SK-N-SH (cell line): ENCODE measurements around the gene SPAM1. TPM values are rescaled to one million over a fixed set of nuclear protein-coding genes. Genes with fewer than 3 reads are reported as not detected.

Experiments used
- CTCF ChIA-PET: fragments of 300-600, 350-600 bp; formaldehyde crosslinking; extraction: SDS; loops from one replicate; lab custom pipeline; 2021; lab: Yijun Ruan, JAX
- POLR2A ChIA-PET: fragments of 350-600 bp; sonication (Branson Sonifier 250); formaldehyde crosslinking; extraction: SDS; loops from one replicate; lab custom pipeline; 2020; ENCODE audit warnings: antibody characterized with exemption, inconsistent platforms; lab: Yijun Ruan, JAX
- DNase-seq: peaks from one replicate; pipeline ENCODE4 v3.0.0; 2012
- H2AFZ ChIP-seq: fragments of 200-600 bp; sonication (generic); 2 replicates; pipeline ENCODE4 v1.8.1; 2016; ENCODE audit warnings: antibody characterized with exemption, mild to moderate bottlenecking, low read depth
- H3F3A ChIP-seq: fragments of 200-600 bp; sonication (generic); replicated peaks from 2 replicates; pipeline ENCODE3; 2016; ENCODE audit warnings: antibody characterized with exemption, mild to moderate bottlenecking; ENCODE audit not compliant: insufficient read depth
- H3K27ac ChIP-seq, 2 experiments: fragments of 200-500 bp in 1 of 2; fragments of 200-600 bp in 1 of 2; sonication (Bioruptor generic) in 1 of 2; sonication (generic), shearing (Covaris generic) in 1 of 2; 2 replicates each; pipeline versions ENCODE4 v1.5.1 to v1.6.1; 2014 to 2016; ENCODE audit warnings: low read depth in 2 of 2, inconsistent platforms in 1 of 2, low read length in 1 of 2, mild to moderate bottlenecking in 1 of 2, mixed read lengths in 1 of 2
- H3K27me3 ChIP-seq: fragments of 200-600 bp; sonication (generic), shearing (Covaris generic); 2 replicates; pipeline ENCODE4 v1.6.1; 2016; ENCODE audit warnings: mixed run types; ENCODE audit not compliant: insufficient read depth
- H3K36me3 ChIP-seq, 2 experiments: fragments of 200-500 bp in 1 of 2; fragments of 200-600 bp in 1 of 2; sonication (Bioruptor generic) in 1 of 2; sonication (generic) in 1 of 2; replicated peaks in 1 of 2; 2 replicates each; pipeline versions ENCODE3 to v1.5.1; 2014 to 2016; ENCODE audit warnings: low read length in 1 of 2, mild to moderate bottlenecking in 1 of 2; ENCODE audit not compliant: insufficient read depth in 2 of 2, control insufficient read depth in 1 of 2
- H3K4me1 ChIP-seq, 2 experiments: fragments of 200-500 bp in 1 of 2; fragments of 200-600 bp in 1 of 2; sonication (Bioruptor generic) in 1 of 2; sonication (generic), shearing (Covaris generic) in 1 of 2; 2 replicates each; pipeline versions ENCODE4 v1.5.1 to v1.6.1; 2014 to 2016; ENCODE audit warnings: low read depth in 1 of 2, low read length in 1 of 2, mixed run types in 1 of 2; ENCODE audit not compliant: insufficient read depth in 2 of 2, control insufficient read depth in 1 of 2
- H3K4me2 ChIP-seq: fragments of 200-600 bp; sonication (generic), shearing (Covaris generic); 2 replicates; pipeline ENCODE4 v1.6.1; 2017; ENCODE audit warnings: mixed run types
- H3K4me3 ChIP-seq, 2 experiments: fragments of 200-500 bp in 1 of 2; fragments of 200-600 bp in 1 of 2; sonication (Bioruptor generic) in 1 of 2; sonication (generic), shearing (Covaris generic) in 1 of 2; 2 replicates each; pipeline versions ENCODE4 v1.5.1 to v1.8.1; 2014 to 2016; ENCODE audit warnings: low read depth in 2 of 2, inconsistent platforms in 1 of 2, low read length in 1 of 2, mild to moderate bottlenecking in 1 of 2, mixed read lengths in 1 of 2, moderate library complexity in 1 of 2
- H3K79me2 ChIP-seq: fragments of 200-600 bp; sonication (generic); 2 replicates; pipeline ENCODE4 v1.8.1; 2017; ENCODE audit warnings: mild to moderate bottlenecking; ENCODE audit not compliant: insufficient read depth
- H3K9ac ChIP-seq: fragments of 200-600 bp; sonication (generic); 2 replicates; pipeline ENCODE4 v1.6.1; 2017; ENCODE audit warnings: mixed run types
- H3K9me2 ChIP-seq: fragments of 200-600 bp; sonication (generic); 2 replicates; pipeline ENCODE4 v1.6.1; 2017; ENCODE audit warnings: mixed run types
- H3K9me3 ChIP-seq: fragments of 200-600 bp; sonication (generic); 2 replicates; pipeline ENCODE4 v1.6.1; 2017; ENCODE audit warnings: mixed run types, mild to moderate bottlenecking, moderate library complexity
- H4K20me1 ChIP-seq: fragments of 200-600 bp; sonication (generic); 2 replicates; pipeline ENCODE4 v1.6.1; 2017; ENCODE audit warnings: mild to moderate bottlenecking, mixed run types; ENCODE audit not compliant: insufficient read depth
- CHD2 ChIP-seq: fragments of 150-350 bp; IDR thresholded peaks from 2 replicates; pipeline ENCODE4 v1.6.1; 2018; ENCODE audit warnings: low read length; ENCODE audit not compliant: partially characterized antibody
- FOXJ3 ChIP-seq: sonication (generic); formaldehyde crosslinking; IDR thresholded peaks from 2 replicates; pipeline ENCODE4 v1.5.1; 2020; ENCODE audit warnings: mild to moderate bottlenecking, missing genetic modification reagents
- JUND ChIP-seq: IDR thresholded peaks from 2 replicates; pipeline ENCODE4 v1.4.0; 2012
- MEF2A ChIP-seq: IDR thresholded peaks from 2 replicates; pipeline ENCODE4 v1.4.0; 2012; ENCODE audit warnings: low read depth, borderline replicate concordance
- NFIC ChIP-seq: IDR thresholded peaks from 2 replicates; pipeline ENCODE4 v1.4.0; 2012; ENCODE audit warnings: borderline replicate concordance
- NRF1 ChIP-seq: IDR thresholded peaks from 2 replicates; pipeline ENCODE4 v1.6.1; 2012; ENCODE audit warnings: low read depth, mild to moderate bottlenecking, low read length
- SMC3 ChIP-seq: IDR thresholded peaks from 2 replicates; pipeline ENCODE4 v1.6.1; 2012; ENCODE audit warnings: low read depth, low read length, improper control_type of control experiment
- TEAD4 ChIP-seq: IDR thresholded peaks from 2 replicates; pipeline ENCODE4 v1.4.0; 2012; ENCODE audit warnings: mild to moderate bottlenecking, borderline replicate concordance; ENCODE audit not compliant: insufficient read depth
- WGBS: methylation state at CpG from one replicate; pipeline ENCODE4 v1.1.6; 2017; ENCODE audit warnings: low lambda C conversion rate; 5-methylcytosine and 5-hydroxymethylcytosine counted together
- polyA plus RNA-seq, 3 experiments: library from polyadenylated mRNA; depleted of rRNA; stranded (reverse); fragments of >200 nt; gene quantifications; 2 replicates each; pipeline ENCODE4 v1.2.3, GENCODE V29; 2012
- TF ChIP-seq, protein P1 (sequence below): fragments of 150-350 bp; IDR thresholded peaks from 2 replicates; pipeline ENCODE4 v1.6.1; 2017; ENCODE audit warnings: antibody characterized with exemption, low read length, low read depth, borderline replicate concordance
- TF ChIP-seq, protein P2 (sequence below): IDR thresholded peaks from 2 replicates; pipeline ENCODE4 v1.4.0; 2012; ENCODE audit warnings: low read depth, borderline replicate concordance
- TF ChIP-seq, protein P3 (sequence below): IDR thresholded peaks from 2 replicates; pipeline ENCODE4 v1.6.1; 2012; ENCODE audit warnings: mild to moderate bottlenecking, low read depth, low read length, moderate library complexity

The SPAM1 gene
- polyA plus RNA-seq, 1 of the 3 experiments (the other 2 are of a cell fraction), result not detected

DNA sequence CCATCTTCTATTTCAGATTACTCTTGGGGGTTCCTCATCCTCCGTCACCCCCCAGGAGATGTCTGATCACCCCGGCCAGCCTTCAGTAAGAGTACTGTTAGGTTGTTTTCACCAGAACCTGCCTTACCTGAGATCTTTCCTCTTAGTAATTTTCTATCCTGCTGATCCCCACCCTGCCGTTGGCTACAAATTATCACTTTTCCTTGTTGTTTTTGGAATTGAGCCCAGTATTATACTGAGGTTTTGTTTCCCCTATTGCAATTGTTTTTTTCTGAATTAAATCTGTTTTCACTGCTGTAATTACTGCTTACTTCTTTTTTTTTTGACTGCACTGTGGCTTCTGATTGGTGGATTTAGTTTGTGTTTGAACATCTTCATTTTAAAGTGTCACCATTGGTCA lies 14.7 kb downstream of the SPAM1 start:
- Histone ChIP-seq H3F3A (no peaks in the 10 kb centered on the region), H3K27me3 (no peaks in the 10 kb centered on the region), H3K4me3 (no peak overlapping the region), H3K79me2 (no peaks in the 10 kb centered on the region), H3K27ac (no peak overlapping the region), H4K20me1 (no peaks in the 10 kb centered on the region), H3K9ac (no peak overlapping the region), H2AFZ (no peak overlapping the region), H3K9me2 (no peaks in the 10 kb centered on the region; the same call in 1 of the 2 replicates), H3K36me3 (no peaks in the 10 kb centered on the region), H3K4me1 (no peaks in the 10 kb centered on the region; a peak in 2 of 4 replicates), H3K9me3 (no peaks in the 10 kb centered on the region), H3K4me2 (no peak overlapping the region)
- POLR2A ChIA-PET, result no interaction called here
- TF ChIP-seq, protein P1, sequence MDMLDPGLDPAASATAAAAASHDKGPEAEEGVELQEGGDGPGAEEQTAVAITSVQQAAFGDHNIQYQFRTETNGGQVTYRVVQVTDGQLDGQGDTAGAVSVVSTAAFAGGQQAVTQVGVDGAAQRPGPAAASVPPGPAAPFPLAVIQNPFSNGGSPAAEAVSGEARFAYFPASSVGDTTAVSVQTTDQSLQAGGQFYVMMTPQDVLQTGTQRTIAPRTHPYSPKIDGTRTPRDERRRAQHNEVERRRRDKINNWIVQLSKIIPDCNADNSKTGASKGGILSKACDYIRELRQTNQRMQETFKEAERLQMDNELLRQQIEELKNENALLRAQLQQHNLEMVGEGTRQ, result no peak
- TF ChIP-seq FOXJ3, result no peak
- TF ChIP-seq, protein P2, sequence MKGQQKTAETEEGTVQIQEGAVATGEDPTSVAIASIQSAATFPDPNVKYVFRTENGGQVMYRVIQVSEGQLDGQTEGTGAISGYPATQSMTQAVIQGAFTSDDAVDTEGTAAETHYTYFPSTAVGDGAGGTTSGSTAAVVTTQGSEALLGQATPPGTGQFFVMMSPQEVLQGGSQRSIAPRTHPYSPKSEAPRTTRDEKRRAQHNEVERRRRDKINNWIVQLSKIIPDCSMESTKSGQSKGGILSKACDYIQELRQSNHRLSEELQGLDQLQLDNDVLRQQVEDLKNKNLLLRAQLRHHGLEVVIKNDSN, result no peak
- no peak for TF ChIP-seq TEAD4
- TF ChIP-seq, protein P3, sequence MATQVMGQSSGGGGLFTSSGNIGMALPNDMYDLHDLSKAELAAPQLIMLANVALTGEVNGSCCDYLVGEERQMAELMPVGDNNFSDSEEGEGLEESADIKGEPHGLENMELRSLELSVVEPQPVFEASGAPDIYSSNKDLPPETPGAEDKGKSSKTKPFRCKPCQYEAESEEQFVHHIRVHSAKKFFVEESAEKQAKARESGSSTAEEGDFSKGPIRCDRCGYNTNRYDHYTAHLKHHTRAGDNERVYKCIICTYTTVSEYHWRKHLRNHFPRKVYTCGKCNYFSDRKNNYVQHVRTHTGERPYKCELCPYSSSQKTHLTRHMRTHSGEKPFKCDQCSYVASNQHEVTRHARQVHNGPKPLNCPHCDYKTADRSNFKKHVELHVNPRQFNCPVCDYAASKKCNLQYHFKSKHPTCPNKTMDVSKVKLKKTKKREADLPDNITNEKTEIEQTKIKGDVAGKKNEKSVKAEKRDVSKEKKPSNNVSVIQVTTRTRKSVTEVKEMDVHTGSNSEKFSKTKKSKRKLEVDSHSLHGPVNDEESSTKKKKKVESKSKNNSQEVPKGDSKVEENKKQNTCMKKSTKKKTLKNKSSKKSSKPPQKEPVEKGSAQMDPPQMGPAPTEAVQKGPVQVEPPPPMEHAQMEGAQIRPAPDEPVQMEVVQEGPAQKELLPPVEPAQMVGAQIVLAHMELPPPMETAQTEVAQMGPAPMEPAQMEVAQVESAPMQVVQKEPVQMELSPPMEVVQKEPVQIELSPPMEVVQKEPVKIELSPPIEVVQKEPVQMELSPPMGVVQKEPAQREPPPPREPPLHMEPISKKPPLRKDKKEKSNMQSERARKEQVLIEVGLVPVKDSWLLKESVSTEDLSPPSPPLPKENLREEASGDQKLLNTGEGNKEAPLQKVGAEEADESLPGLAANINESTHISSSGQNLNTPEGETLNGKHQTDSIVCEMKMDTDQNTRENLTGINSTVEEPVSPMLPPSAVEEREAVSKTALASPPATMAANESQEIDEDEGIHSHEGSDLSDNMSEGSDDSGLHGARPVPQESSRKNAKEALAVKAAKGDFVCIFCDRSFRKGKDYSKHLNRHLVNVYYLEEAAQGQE, result no peak
- no peak for TF ChIP-seq MEF2A
- TF ChIP-seq NRF1, result no peak
- CTCF ChIA-PET, result interaction anchor here (1.1 kb wide), 1 partner anchor 11 kb away, joined by 3 read pairs; no protein-coding TSS in a partner anchor
- DNase-seq, result no peak
- WGBS, result 27% methylated on average over 3 of the region's 3 CpGs

DNA sequence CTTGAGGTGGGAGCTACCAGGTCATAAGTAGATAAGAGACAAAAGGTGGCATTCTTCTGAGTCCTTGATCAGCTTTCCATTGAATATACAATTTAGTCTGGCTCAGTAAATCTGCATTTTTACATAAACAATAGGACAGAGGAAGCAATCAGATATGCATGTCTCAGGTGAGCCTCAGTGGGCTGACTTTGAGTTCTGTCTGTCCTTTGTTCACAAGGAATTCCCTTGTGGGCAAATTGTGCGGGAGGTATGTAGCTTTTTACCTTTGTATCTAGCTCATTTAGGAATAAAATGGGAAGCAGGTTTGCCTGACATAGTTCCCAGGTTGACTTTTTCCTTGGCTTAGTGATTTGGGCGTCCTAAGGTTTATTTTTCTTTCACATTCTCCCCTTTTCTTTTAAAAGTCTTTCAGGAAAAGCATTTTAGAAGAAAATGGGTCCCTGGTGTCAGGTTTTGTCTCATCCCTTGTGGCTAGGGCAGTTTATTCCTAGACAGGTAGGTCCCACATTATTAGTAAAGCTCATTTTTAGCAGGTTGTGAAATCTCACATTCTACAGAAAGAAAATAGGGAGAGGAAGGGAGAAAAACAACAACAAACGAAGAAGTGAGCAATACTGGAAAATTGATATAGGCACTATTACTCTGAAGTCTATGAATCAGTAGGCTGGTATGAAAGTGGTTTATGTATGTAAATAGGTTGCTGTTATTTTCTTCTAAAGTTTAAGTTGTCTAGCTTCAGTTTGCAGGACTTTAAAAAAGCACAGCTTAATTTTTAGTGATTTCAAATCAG lies 16.5 kb downstream of the SPAM1 start:
- WGBS, result 21% methylated on average over 3 of the region's 3 CpGs
- no peak overlapping the region for H3K9ac ChIP-seq
- H3K27me3 ChIP-seq, result no peaks in the 10 kb centered on the region
- H3F3A ChIP-seq, result no peaks in the 10 kb centered on the region
- H3K9me3 ChIP-seq, result no peaks in the 10 kb centered on the region
- no peak overlapping the region for H2AFZ ChIP-seq
- CTCF ChIA-PET, result interaction anchor here (0.6 to 1.3 kb wide), 3 partner anchors 10 to 73 kb away, joined by 3 read pairs; no protein-coding TSS in a partner anchor
- H3K9me2 ChIP-seq, result no peaks in the 10 kb centered on the region; the same call in 1 of the 2 replicates
- no peak for TF ChIP-seq NFIC
- TF ChIP-seq SMC3, result no peak
- TF ChIP-seq JUND, result no peak
- no peak for TF ChIP-seq CHD2
- no peak for TF ChIP-seq NRF1
- DNase-seq, result no peak
- POLR2A ChIA-PET, result no interaction called here
- H3K4me2 ChIP-seq, result no peak overlapping the region
- no peaks in the 10 kb centered on the region for H4K20me1 ChIP-seq
- no peaks in the 10 kb centered on the region for H3K36me3 ChIP-seq
- no peaks in the 10 kb centered on the region for H3K79me2 ChIP-seq
- no peaks in the 10 kb centered on the region; a peak in 2 of 4 replicates for H3K4me1 ChIP-seq
- no peak overlapping the region for H3K4me3 ChIP-seq
- no peak overlapping the region for H3K27ac ChIP-seq
